HG02610 (cell line): ENCODE measurements around the gene LDLRAD3.
"Not testable (repeated sequence)": the region's sequence is repeated elsewhere in the genome, so short reads cannot be mapped to it uniquely, and the experiment has no call there.

ENCODE experiments used
- ATAC-seq: cut with Tn5 transposase; IDR thresholded peaks from one replicate; pipeline ENCODE4 v1.9.1; 2021; ENCODE audit warnings: mild to moderate bottlenecking, moderate library complexity; ENCODE audit not compliant: unreplicated experiment

LDLRAD3 gene

GRCh38 chr11:36155124-36155561 is 211.3 kb downstream of the LDLRAD3 start:
- ATAC-seq = no peak

- ATAC-seq = no peak
These were observed 211.9 kb downstream of the LDLRAD3 start for GRCh38 chr11:36155770-36156160.

- ATAC-seq = no peak
These were observed 212.4 kb downstream of the LDLRAD3 start for GRCh38 chr11:36156161-36156816.

GRCh38 chr11:36156817-36157519 is 213.1 kb downstream of the LDLRAD3 start:
- ATAC-seq = no peak

GRCh38 chr11:36160091-36160490 is 216.2 kb downstream of the LDLRAD3 start:
- no peak for ATAC-seq

- no peak for ATAC-seq
These were observed 217.7 kb downstream of the LDLRAD3 start for GRCh38 chr11:36161572-36161971.

- no peak for ATAC-seq
These were observed 218.4 kb downstream of the LDLRAD3 start for GRCh38 chr11:36162006-36162882.

GRCh38 chr11:36162883-36163434 is 219.1 kb downstream of the LDLRAD3 start:
- ATAC-seq = no peak

GRCh38 chr11:36164506-36165250 is 220.8 kb downstream of the LDLRAD3 start:
- ATAC-seq = no peak

GRCh38 chr11:36165621-36166397 is 221.9 kb downstream of the LDLRAD3 start:
- ATAC-seq = no peak

GRCh38 chr11:36167073-36167472 is 223.2 kb downstream of the LDLRAD3 start:
- ATAC-seq = no peak

GRCh38 chr11:36167729-36168128 is 223.9 kb downstream of the LDLRAD3 start:
- ATAC-seq = no peak

GRCh38 chr11:36177836-36178235 is 234.0 kb downstream of the LDLRAD3 start:
- no peak for ATAC-seq

GRCh38 chr11:36186340-36187175 is 242.7 kb downstream of the LDLRAD3 start:
- ATAC-seq = no peak

GRCh38 chr11:36187622-36188021 is 243.8 kb downstream of the LDLRAD3 start:
- ATAC-seq = no peak

GRCh38 chr11:36189735-36190134 is 245.9 kb downstream of the LDLRAD3 start:
- not testable (repeated sequence) for ATAC-seq

GRCh38 chr11:36191941-36192340 is 248.1 kb downstream of the LDLRAD3 start:
- no peak for ATAC-seq

- no peak for ATAC-seq
These were observed 248.8 kb downstream of the LDLRAD3 start for GRCh38 chr11:36192425-36193289.
